Measurements from ENCODE around the gene MYL3.
"Not testable (repeated sequence)": the region's sequence is repeated elsewhere in the genome, so short reads cannot be mapped to it uniquely, and the experiment has no call there.

Gene MYL3

GRCh38 chr3:46825450-46825849, 37.8 kb downstream of the MYL3 start:
- DNase-seq (ENCODE audit: low read depth in 2 of 2), result no peak

DNA sequence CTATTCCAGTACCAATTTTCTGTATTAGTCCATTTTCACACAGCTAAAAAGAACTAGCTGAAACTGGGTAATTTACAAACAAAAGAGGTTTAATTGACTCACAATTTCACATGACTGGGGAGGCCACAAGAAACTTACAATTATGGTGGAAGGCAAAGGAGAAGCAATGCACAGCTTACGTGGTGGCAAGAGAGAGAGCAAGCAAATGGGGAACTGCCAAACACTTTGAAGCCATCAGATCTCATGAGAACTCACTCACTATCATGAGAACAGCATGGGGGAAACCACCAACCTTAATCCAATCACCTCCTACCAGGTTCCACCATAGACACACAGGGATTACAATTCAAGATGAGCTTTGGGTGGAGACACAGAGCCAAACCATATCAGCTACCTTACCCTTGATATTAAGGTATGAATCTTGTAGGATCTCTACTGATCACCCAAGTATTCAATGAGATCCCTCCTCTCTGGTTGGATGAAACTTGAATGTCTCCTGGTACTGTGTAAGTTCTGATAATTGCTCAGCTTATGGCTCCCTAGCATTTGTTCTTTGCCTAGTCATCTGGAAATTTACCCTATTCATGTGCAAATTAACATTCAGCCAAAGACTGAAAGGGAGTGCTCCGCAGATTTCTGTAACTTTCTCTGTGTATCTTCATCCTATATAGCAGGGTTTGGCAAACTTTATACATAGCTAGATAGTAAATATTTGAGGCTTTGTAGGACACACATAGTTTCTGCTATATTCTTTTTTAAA, 38.9 kb downstream of the MYL3 start:
- DNase-seq (ENCODE audit: low read depth in 2 of 2), result no peak

GRCh38 chr3:46823314-46823713, 39.9 kb downstream of the MYL3 start:
- DNase-seq (ENCODE audit: low read depth in 2 of 2), result not testable (repeated sequence)

GRCh38 chr3:46821553-46821952, 41.7 kb downstream of the MYL3 start:
- DNase-seq (ENCODE audit: low read depth in 2 of 2), result no peak

DNA sequence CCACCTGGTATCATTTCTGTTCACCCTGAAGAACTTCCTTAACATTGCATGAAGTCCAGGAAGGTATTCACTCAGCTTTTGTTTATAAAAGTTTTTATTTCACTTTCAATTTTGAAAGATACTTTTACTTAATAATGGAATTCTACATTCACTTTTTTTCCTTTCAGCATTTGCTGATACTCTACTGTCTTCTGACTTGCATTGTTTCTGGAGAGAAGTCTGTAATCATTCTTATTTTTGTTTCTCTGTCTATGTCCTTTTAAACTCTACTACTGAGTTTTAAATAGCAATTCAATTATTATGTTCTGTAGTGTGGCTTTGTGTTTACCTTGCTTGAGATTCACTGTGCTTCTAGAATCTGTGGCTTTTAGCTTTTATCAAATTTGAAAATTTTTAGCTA, 42.4 kb downstream of the MYL3 start:
- no peak for DNase-seq (ENCODE audit: low read depth in 2 of 2)

- DNase-seq (ENCODE audit: low read depth in 2 of 2), result peak; percentile 42 to 66
Measured at GRCh38 chr3:46812237-46812791, 50.9 kb downstream of the MYL3 start.

DNA sequence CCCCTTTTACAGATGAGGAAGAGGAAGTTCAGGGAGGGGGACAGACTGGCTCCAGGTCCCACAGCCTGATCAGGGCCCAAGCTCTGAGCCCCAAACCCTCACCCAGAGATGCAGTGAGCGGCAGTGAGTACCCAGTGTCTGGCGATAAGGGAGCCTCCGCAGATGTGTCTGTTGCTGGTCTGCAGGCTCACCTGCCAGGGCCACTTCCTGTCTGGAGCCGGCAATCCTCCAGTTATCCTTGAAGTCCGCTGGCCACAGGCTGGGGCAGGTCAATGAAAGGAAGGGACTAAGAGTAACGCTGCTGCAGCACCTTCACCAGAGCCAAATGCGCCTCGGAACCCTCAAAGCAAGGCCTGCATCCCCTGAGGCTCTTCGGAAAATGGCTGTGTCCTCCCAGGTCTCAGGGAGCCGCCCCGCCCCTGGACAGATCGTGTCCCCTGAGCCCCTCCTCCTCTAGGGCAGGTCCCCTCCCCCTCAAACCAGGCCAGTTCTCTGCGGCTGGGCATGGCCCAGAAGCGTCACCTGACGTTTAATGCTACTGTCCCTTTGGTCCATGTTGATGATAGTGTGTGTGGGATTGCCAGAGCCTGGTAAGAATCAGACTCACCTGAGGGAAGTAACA, 51.5 kb downstream of the MYL3 start:
- DNase-seq (ENCODE audit: low read depth in 2 of 2), result no peak

GRCh38 chr3:46808766-46809165, 54.5 kb downstream of the MYL3 start:
- DNase-seq (ENCODE audit: low read depth in 2 of 2), result not testable (repeated sequence)
